LHCN-M2 (cell line): ENCODE measurements around the gene PCP4L1. TPM values are rescaled to one million over a fixed set of nuclear protein-coding genes. Genes with fewer than 3 reads are reported as not detected.
"Not testable (repeated sequence)": the region's sequence is repeated elsewhere in the genome, so short reads cannot be mapped to it uniquely, and the experiment has no call there.

Experiments
- DNase-seq: peaks from one replicate; pipeline ENCODE4 v3.0.0-alpha.2; 2012; ENCODE audit warnings: low read depth
- total RNA-seq: library from RNA; depleted of rRNA; stranded (reverse); fragments of >200 nt; gene quantifications from 2 replicates; pipeline ENCODE4 v1.2.3, GENCODE V29; 2014; rRNA removed

Gene PCP4L1
- total RNA-seq, 1 experiment from 2014 or later, result 0.17 TPM

DNA sequence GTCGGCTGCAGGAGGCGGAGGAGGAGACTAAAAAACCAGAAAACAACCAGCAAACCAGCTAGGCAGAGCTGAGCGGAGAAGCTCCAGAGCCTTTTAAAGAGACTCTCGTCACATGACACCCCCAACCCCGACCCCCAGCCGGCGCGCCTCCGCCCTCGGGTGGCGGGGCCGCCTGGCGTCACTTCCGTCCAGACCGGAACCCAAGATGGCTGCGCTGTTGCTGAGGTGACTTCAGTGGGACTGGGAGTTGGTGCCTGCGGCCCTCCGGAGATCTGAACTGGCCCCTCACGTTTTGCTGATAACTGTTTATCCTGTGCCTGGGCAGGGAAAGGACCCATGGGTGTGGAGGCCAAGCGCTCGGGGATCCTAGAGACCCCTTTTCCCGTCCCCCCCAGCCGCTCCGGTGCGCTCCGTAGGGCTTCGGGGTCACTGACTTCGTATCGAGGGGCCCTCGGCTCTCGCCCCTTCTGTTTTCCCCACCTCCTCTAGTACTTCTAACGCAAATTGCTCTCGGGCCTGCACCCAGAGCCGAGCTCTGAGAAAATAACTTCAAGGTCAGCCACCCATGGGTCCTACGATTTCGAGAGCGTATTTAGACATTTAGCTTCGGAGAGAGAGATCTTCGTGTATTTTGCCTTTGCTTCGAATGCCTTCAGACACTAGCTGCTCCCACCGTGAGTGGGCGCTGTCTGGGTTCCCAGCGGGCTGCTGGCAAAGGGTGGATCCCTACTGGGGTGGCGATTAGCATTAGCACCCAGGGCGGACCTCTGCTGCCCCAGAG is 55.8 kb downstream of the PCP4L1 start, which contains the start of gene SDHC:
Gene SDHC (plus strand): TSS at position 181 of the 781 bp plus-strand sequence. CDS start 25 bp downstream, at position 206.
- peak; percentile 85 for DNase-seq

GRCh38 chr1:161315841-161316674 is 57.5 kb downstream of the PCP4L1 start:
- not testable (repeated sequence) for DNase-seq

DNA sequence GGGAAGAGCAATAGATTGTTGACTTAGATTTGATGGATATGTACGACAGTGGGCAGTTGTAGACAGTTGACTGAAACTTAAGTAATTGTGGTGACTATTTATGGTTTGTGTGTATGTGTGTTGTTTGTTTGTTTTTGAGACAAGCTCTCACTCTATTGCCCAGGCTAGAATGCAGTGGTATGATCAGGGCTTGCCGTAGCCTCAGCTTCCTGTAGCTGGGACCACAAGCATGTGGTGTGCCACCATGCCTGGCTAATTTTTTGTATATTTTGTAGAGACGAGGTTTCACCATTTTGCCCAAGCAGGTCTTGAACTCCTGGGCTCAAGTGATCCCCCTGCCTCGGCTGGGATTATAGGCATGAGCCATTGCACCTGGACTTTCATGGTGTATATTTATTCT is 65.5 kb downstream of the PCP4L1 start:
- DNase-seq, result no peak

- no peak for DNase-seq
Observed at GRCh38 chr1:161330346-161330745, 71.8 kb downstream of the PCP4L1 start.

DNA sequence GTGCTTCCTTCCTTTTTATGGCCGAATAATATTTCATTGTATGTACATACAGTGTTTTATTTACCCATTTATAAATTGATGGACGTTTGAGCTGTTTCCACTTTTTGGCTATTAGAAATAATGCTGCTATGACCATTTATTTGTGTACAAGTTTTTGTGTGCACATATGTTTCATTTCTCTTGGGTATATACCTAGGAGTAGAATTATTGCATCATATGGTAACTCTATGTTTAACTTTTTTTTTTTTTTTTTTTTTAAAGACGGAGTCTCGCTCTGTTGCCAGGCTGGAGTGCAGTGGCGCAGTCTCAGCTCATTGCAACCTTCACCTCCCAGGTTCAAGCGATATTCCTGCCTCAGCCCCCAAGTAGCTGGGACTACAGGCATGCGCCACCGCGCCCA is 74.6 kb downstream of the PCP4L1 start:
- DNase-seq, result no peak

Other genes with a start within 250 kb of the PCP4L1 start
- gene F11R, start 237.6 kb upstream of the PCP4L1 start, total RNA-seq, result 1.4 and 2.6 TPM in 2 replicates
- gene TSTD1, start 219.8 kb upstream of the PCP4L1 start, total RNA-seq, result 14.7 and 27.3 TPM in 2 replicates
- 76.0 and 83.2 TPM in 2 replicates for gene USF1, start 212.8 kb upstream of the PCP4L1 start, total RNA-seq
- gene ARHGAP30, start 188.9 kb upstream of the PCP4L1 start, total RNA-seq, result not detected in 2 replicates
- 0.26 TPM in 1 of 2 replicates, not detected in the other for gene NECTIN4, start 169.2 kb upstream of the PCP4L1 start, total RNA-seq
- 0.29 and 0.71 TPM in 2 replicates for gene KLHDC9, start 160.4 kb upstream of the PCP4L1 start, total RNA-seq
- 58.6 and 87.5 TPM in 2 replicates for gene PFDN2, start 140.7 kb upstream of the PCP4L1 start, total RNA-seq
- 25.6 and 28.4 TPM in 2 replicates for gene NIT1, start 140.6 kb upstream of the PCP4L1 start, total RNA-seq
- gene DEDD, start 126.1 kb upstream of the PCP4L1 start, total RNA-seq, result 27.7 and 29.6 TPM in 2 replicates
- gene UFC1, start 104.8 kb upstream of the PCP4L1 start, total RNA-seq, result 50.0 and 90.6 TPM in 2 replicates
- gene USP21, start 99.2 kb upstream of the PCP4L1 start, total RNA-seq, result 9.1 and 15.3 TPM in 2 replicates
- gene PPOX, start 92.3 kb upstream of the PCP4L1 start, total RNA-seq, result 15.3 and 17.8 TPM in 2 replicates
- gene B4GALT3, start 81.2 kb upstream of the PCP4L1 start, total RNA-seq, result 40.4 and 42.6 TPM in 2 replicates
- gene ADAMTS4, start 59.7 kb upstream of the PCP4L1 start, total RNA-seq, result 5.0 and 5.4 TPM in 2 replicates
- gene NDUFS2, start 56.4 kb upstream of the PCP4L1 start, total RNA-seq, result 115 and 133 TPM in 2 replicates
- gene FCER1G, start 43.5 kb upstream of the PCP4L1 start, total RNA-seq, result 0.86 and 1.2 TPM in 2 replicates
- gene APOA2, start 35.1 kb upstream of the PCP4L1 start, total RNA-seq, result not detected in 2 replicates
- 9.8 and 12.6 TPM in 2 replicates for gene TOMM40L, start 32.7 kb upstream of the PCP4L1 start, total RNA-seq
- not detected in 2 replicates for gene NR1I3, start 20.5 kb upstream of the PCP4L1 start, total RNA-seq
- gene MPZ, start 51.2 kb downstream of the PCP4L1 start, total RNA-seq, result 10.7 TPM in 2 replicates
- 32.8 and 34.1 TPM in 2 replicates for gene SDHC, start 55.6 kb downstream of the PCP4L1 start, total RNA-seq
- gene CFAP126, start 109.1 kb downstream of the PCP4L1 start, total RNA-seq, result not detected in 2 replicates
- gene FCGR2A, start 246.7 kb downstream of the PCP4L1 start, total RNA-seq, result 0.45 TPM in 1 of 2 replicates, not detected in the other